ENCODE measurements around the gene LRIG1. TPM values are rescaled to one million over a fixed set of nuclear protein-coding genes. Genes with fewer than 3 reads are reported as not detected.

The LRIG1 gene
- total RNA-seq, 1 donor from 2014 or later: 15.8 TPM

GRCh38 chr3:66403323-66403990 is 97.4 kb downstream of the LRIG1 start:
- no peak for DNase-seq (ENCODE audit: low spot score)

- no peak for DNase-seq (ENCODE audit: low spot score)
These were observed 98.1 kb downstream of the LRIG1 start for GRCh38 chr3:66402596-66403290.

- no peak for DNase-seq (ENCODE audit: low spot score)
These were observed 98.9 kb downstream of the LRIG1 start for GRCh38 chr3:66401675-66402491.

DNA sequence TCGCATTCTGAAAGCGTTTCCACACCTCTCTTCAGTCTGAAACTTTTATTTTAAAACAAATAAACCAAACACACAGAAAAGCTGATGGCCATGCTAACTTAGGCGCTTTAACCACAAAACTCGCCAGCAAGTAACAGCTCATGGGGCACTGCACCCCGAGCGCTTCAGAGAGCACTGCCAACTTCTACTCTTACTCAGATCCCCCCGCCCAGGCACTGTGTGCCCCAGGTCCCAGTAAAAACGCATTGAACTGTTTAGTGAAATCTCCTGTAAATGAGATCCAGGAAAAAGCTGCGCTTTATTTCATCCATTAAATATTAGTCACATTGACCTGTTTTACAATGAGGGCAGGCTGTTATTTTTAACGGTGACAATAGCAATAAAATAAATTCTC is 99.7 kb downstream of the LRIG1 start:
- DNase-seq (ENCODE audit: low spot score): no peak

- DNase-seq (ENCODE audit: low spot score): no peak
These were observed 100.2 kb downstream of the LRIG1 start for GRCh38 chr3:66400411-66401156.

DNA sequence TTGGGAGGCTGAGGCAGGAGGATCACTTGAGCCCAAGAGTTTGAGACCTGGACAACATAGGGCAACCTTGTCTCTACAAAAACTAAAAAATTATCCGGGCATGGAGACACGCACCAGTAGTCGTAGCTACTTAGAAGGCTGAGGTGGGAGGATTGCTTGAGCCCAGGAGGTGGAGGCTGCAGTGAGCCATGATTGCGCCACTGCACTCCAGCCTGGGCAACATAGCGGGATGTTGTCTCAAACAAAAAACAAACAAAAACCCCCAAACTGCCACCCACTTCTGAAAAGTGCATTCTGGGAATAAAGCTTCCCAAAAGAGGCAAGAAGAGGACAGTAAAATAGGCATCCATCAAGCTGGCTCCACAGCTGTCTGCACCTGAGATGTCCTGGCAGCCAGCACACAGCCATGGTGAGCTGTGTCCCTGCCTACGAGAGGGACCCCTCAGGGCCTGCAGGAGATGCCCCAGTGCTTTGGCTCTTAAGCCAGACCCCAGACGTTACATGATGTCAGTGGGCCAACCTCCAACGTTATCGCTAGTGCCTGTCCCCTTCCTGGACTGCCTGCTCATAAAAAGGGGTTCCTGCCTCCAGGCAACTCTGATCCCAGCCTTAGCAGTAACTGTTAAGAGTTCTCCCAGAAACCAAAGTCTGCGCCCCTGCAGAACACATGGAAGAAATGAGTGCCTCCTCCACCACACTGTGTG is 101.1 kb downstream of the LRIG1 start:
- no peak for DNase-seq (ENCODE audit: low spot score)

DNA sequence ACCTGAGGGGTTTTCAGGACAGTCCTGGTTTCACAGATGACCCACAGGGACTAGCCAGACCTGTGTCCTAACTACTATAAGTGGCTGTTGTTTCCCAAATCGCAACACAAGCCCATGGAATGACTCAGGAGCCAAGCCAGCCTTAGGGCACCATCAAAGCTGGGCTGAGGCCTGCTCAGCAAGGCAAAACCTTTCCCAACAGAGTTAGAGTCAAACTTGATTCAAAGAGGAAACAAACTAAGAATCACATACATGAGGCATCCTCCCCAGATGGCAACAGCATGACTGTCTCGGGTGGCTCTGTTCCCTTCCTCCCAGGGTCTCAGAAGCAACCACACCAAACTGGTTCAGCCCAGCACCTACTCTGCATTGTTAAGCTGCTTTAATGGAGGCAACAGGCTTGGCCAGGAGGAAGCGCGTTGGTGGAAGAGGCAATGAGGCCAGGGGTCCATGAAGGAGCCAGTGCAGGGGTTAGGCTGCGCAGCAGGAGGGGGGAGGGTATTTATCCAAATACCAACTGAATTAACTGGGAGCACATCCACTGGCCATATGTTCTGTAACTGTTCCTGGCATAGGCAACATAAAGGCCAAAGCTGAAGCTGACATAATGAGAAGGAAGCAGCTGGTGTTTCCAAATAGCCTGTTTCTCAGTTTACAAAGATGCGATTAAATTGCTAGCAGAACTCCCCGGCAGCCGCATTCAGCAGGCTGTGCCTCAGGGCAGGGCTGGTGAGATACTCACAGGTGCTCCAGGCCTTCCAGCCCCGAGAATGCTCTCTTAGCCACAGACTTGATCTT is 102.4 kb downstream of the LRIG1 start:
- DNase-seq (ENCODE audit: low spot score): no peak

DNA sequence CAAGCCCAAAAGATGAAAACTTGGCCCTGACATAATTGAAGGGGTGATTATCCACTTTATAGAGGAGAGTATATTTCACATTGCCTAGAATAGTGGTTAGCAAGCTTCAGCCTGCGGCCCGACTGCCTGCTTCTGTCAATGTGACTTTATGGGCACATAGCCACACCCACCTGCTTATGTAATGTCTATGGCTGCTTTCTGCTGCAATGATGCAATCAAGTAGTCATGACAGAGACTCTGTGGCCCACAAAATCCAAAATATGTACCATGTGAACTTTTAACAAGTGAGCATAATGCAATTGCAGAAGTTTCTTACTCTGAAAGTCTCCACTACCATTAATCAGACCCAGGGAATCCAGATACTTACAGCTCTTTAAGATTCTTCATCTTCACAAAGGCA is 103.1 kb downstream of the LRIG1 start:
- DNase-seq (ENCODE audit: low spot score): no peak

DNA sequence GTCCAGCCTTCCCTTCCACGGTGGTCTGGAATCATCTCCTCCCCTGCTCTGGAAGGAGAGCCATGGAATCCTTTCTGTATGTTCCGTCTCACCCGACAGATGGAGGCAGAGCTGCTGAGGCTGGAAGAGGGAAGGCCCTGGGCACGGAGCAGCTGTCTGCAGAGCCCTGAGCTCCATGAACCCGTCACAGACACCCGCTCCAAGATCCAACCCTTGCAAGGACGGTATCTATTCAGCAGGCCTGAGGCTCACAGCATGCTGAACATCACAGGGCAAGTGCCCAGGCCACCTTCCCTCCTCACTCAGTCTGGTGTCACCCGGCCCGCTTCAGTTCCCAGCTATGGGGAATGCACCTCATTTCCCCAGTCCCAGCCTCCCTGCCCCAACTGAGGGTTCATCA is 103.9 kb downstream of the LRIG1 start:
- DNase-seq (ENCODE audit: low spot score): no peak

DNA sequence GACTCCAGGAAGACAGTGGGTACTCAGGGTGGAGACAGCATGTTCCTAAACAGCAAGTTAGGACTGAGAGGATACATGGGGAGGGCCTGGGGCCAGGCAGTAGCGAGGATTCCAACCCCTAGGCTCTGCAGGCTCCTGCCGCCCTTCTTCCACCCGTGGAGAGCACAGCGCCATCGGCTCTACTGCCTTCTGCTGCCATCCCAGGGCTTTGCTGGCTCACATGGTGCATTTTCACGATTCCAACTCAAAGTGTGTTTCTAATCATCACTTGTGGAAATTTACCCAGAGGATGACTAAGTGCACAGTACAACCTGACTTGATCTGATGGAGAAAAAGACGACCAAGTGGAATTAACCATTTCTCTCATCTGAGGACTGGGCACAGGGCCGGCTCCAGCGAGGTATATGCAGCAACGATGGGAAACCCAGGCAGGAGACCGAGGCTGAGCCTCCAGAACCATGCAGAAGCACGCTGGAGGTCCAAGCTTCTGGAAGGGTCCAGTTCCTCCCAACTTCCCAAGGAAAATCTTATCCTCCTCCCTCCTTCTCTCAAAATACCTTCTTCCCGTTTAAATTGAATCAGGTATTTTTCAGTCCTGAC is 104.6 kb downstream of the LRIG1 start:
- no peak for DNase-seq (ENCODE audit: low spot score)

GRCh38 chr3:66395635-66396034 is 105.2 kb downstream of the LRIG1 start:
- DNase-seq (ENCODE audit: low spot score): no peak

- DNase-seq (ENCODE audit: low spot score): no peak
These were observed 106.0 kb downstream of the LRIG1 start for GRCh38 chr3:66394753-66395249.

GRCh38 chr3:66394019-66394752 is 106.6 kb downstream of the LRIG1 start:
- no peak for DNase-seq (ENCODE audit: low spot score)

DNA sequence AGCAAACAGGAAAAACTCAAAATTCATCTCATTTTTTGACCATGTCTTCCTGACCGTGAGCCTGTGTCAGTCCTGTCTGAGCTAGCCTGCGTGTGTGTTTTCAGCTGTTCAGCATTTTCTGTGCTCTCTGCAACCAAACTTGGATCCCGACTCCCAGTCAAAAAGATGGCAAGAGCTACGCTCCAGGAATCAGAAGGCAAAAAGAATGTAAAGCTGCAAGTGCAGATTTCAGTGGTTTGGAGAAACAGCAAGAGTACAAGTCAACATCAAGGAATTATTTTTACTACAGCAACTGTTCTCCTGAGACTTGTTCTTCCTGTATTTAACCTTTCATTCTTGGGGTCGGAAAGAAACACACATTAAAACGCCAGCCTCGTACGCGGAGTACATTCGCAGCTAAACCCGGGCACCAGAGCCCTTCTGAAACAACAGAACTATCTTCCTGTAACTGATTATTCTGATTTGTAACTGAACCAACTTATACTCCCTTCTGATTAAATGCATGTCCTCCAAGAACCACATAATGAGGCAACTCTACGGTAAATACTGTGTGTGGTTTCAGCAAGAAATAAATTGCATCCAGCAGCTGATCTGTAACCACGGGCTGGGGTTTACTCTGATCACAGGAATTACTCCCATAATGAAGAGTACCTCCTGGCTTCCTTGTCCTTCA is 107.4 kb downstream of the LRIG1 start:
- DNase-seq (ENCODE audit: low spot score): no peak

GRCh38 chr3:66392966-66393332 is 107.9 kb downstream of the LRIG1 start:
- no peak for DNase-seq (ENCODE audit: low spot score)

DNA sequence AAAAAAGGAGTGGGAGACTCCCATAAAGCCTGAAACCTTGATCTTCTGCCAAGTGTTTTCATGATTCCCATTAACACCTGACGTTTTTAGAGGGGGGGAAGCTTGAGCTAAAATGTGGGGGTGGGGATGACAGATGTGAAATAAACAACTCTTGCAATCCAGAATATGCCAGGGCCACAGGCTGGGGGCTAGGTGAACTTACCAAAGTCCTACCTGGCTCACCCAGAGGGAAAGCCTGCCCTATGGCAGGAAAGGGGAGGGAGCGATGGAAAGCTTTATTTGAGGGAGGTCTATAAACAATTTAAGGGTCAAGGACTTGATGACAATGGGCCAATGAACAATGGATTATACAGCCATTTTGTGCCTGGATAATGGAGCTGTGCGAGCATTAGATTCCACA is 108.3 kb downstream of the LRIG1 start:
- DNase-seq (ENCODE audit: low spot score): no peak

- no peak for DNase-seq (ENCODE audit: low spot score)
These were observed 110.8 kb downstream of the LRIG1 start for GRCh38 chr3:66390013-66390412.

DNA sequence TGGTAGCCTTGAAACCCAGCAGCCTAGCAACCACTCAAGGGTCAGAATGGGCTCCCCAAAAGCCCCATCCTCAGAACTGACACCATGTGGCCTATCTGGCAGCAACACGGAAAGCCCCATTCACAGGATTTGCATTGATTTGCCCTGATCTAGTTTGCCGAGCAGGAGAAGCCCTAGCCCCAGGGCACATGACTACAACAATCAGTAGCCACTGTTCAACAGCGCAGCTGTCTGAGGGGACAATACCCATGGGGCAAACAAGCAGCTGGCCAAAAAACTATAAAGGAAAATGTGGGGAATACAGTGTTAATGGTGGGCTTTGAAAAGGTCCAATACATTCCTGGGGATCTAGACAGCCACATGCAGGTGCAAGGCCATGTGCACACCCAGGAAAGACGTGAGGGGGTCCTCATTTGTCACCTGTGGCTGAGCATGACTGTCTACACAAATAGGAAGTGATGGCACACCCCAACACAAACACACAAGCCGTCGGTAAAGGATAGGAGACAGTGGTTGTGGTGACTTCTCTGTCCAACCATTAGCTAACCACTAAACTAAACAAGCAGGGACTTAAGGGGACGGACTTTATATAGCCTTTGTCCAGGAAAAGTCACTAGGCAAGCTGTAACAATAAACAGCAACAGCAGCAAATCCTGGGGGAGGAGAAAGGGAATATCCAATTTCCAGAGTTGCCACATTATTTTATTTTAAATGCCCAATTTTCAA is 113.7 kb downstream of the LRIG1 start:
- no peak for DNase-seq (ENCODE audit: low spot score)

Measured in ureter (tissue), 1 donor.